CD14-positive monocyte (primary cell): Measurements from ENCODE around the gene ALOX5. TPM values are rescaled to one million over a fixed set of nuclear protein-coding genes. Genes with fewer than 3 reads are reported as not detected.

Experiments used
- DNase-seq, 3 donors: peaks; one replicate each; pipeline ENCODE4 v3.0.0-alpha.2; 2011 to 2022
- H2AFZ ChIP-seq: 2 replicates; pipeline ENCODE4 v1.6.0; 2012; ENCODE audit warnings: mild to moderate bottlenecking, low read depth, low read length, inconsistent platforms; ENCODE audit not compliant: insufficient read depth, poor library complexity, severe bottlenecking
- H3K27ac ChIP-seq, 2 donors: 1 replicate in 1 of 2; 2 replicates in 1 of 2; pipeline ENCODE4 v1.5.1; 2012 to 2013; ENCODE audit warnings: low read length in 2 of 2, control low read depth in 1 of 2, inconsistent platforms in 1 of 2, low read depth in 1 of 2, mild to moderate bottlenecking in 1 of 2
- H3K27me3 ChIP-seq, 2 donors: one replicate each; pipeline versions ENCODE4 v1.6.0 to v1.6.1; 2011 to 2013; ENCODE audit warnings: low read length in 2 of 2; ENCODE audit not compliant: control insufficient read depth in 2 of 2, insufficient read depth in 2 of 2
- H3K36me3 ChIP-seq, 2 donors: replicated peaks in 1 of 2; 1 replicate in 1 of 2; 2 replicates in 1 of 2; pipeline versions ENCODE4 v1.5.1 to v1.6.1; 2012 to 2013; ENCODE audit warnings: low read length in 2 of 2, control low read depth in 1 of 2, inconsistent platforms in 1 of 2, mild to moderate bottlenecking in 1 of 2; ENCODE audit not compliant: insufficient read depth in 2 of 2, control insufficient read depth in 1 of 2
- H3K4me1 ChIP-seq, 2 donors: 1 replicate in 1 of 2; 2 replicates in 1 of 2; pipeline versions ENCODE4 v1.5.1 to v1.6.1; 2012 to 2013; ENCODE audit warnings: low read length in 2 of 2, control low read depth in 1 of 2, inconsistent platforms in 1 of 2, mild to moderate bottlenecking in 1 of 2, moderate library complexity in 1 of 2; ENCODE audit not compliant: insufficient read depth in 2 of 2, control insufficient read depth in 1 of 2
- H3K4me2 ChIP-seq: replicated peaks from 2 replicates; pipeline ENCODE3; 2012; ENCODE audit warnings: low read length, moderate library complexity, mild to moderate bottlenecking; ENCODE audit not compliant: poor library complexity, severe bottlenecking; ENCODE audit errors: extremely low read depth
- H3K4me3 ChIP-seq, 3 experiments: fragments of 200-600 bp in 1 of 3; sonication (generic) in 1 of 3; replicated peaks in 1 of 3; 1 replicate in 2 of 3; 2 replicates in 1 of 3; pipeline ENCODE4 v1.5.1; 2011 to 2013; ENCODE audit warnings: low read length in 3 of 3, mild to moderate bottlenecking in 3 of 3, control low read depth in 2 of 3, low read depth in 2 of 3, inconsistent platforms in 1 of 3, moderate library complexity in 1 of 3
- H3K79me2 ChIP-seq: 2 replicates; pipeline ENCODE4 v1.6.0; 2012; ENCODE audit warnings: mild to moderate bottlenecking, control low read depth, inconsistent platforms, low read length, moderate library complexity; ENCODE audit not compliant: insufficient read depth
- H3K9ac ChIP-seq: 2 replicates; pipeline ENCODE4 v1.6.0; 2017; ENCODE audit warnings: low read length, mild to moderate bottlenecking; ENCODE audit not compliant: insufficient read depth, poor library complexity, severe bottlenecking
- H3K9me3 ChIP-seq, 2 donors: replicated peaks in 1 of 2; 1 replicate in 1 of 2; 2 replicates in 1 of 2; pipeline versions ENCODE4 v1.5.1 to v1.6.1; 2012 to 2013; ENCODE audit warnings: low read length in 2 of 2, control low read depth in 1 of 2; ENCODE audit not compliant: control insufficient read depth in 1 of 2, insufficient read depth in 1 of 2
- H4K20me1 ChIP-seq: 2 replicates; pipeline ENCODE4 v1.6.0; 2012; ENCODE audit warnings: mild to moderate bottlenecking, low read length, control low read depth, moderate library complexity; ENCODE audit not compliant: insufficient read depth
- H3K27ac Mint-ChIP-seq, 7 donors: one replicate each; pipeline ENCODE4 v1.8.0; 2020; ENCODE audit warnings: mild to moderate bottlenecking in 7 of 7, mixed read lengths in 7 of 7, moderate library complexity in 6 of 7, inconsistent platforms in 2 of 7
- H3K27me3 Mint-ChIP-seq, 3 donors: one replicate each; pipeline ENCODE4 v1.8.0; 2021 to 2022; ENCODE audit warnings: low read depth in 3 of 3, mild to moderate bottlenecking in 3 of 3, mixed read lengths in 3 of 3, moderate library complexity in 3 of 3, inconsistent platforms in 1 of 3
- H3K36me3 Mint-ChIP-seq, 2 donors: one replicate each; pipeline ENCODE4 v1.8.0; 2020; ENCODE audit warnings: mixed read lengths in 2 of 2, inconsistent platforms in 1 of 2, mild to moderate bottlenecking in 1 of 2
- H3K4me1 Mint-ChIP-seq: one replicate; pipeline ENCODE4 v1.8.0; 2020; ENCODE audit warnings: mild to moderate bottlenecking, mixed read lengths
- H3K4me3 Mint-ChIP-seq, 2 donors: one replicate each; pipeline ENCODE4 v1.8.0; 2020; ENCODE audit warnings: mild to moderate bottlenecking in 2 of 2, mixed read lengths in 2 of 2, moderate library complexity in 1 of 2
- H3K9me3 Mint-ChIP-seq, 7 donors: one replicate each; pipeline ENCODE4 v1.8.0; 2020 to 2022; ENCODE audit warnings: mixed read lengths in 7 of 7, mild to moderate bottlenecking in 6 of 7, moderate library complexity in 6 of 7, inconsistent platforms in 2 of 7
- CTCF ChIP-seq: fragments of 200-600 bp; IDR thresholded peaks from one replicate; pipeline ENCODE4 v1.8.0; 2022; ENCODE audit warnings: antibody characterized with exemption, mild to moderate bottlenecking
- WGBS: methylation state at CpG from one replicate; pipeline ENCODE4 v1.1.5; 2013; ENCODE audit warnings: missing lambda C conversion rate; ENCODE audit not compliant: insufficient coverage; 5-methylcytosine and 5-hydroxymethylcytosine counted together
- intact Hi-C, 2 donors: fragments of 100-400 bp; cut with micrococcal nuclease; formaldehyde crosslinking; loops; one replicate each; pipeline versions ENCODE4 v1.15.0 to v1.15.1; 2023
- polyA plus RNA-seq, 3 donors: library from polyadenylated mRNA; depleted of rRNA in 1 of 3; unstranded in 2 of 3; stranded (reverse) in 1 of 3; fragments of 300-500 nt in 2 of 3; fragments of >200 nt in 1 of 3; fragmentation: Illumina TruSeq in 2 of 3; gene quantifications; 1 replicate in 2 of 3; 2 replicates in 1 of 3; pipeline ENCODE4 v1.2.3, GENCODE V29; 2012 to 2021

Gene ALOX5
- polyA plus RNA-seq, 3 donors, result 223 to 918 (median 272) TPM

- no peak overlapping the region for H3K4me2 ChIP-seq
- H3K9me3 ChIP-seq, result no peaks in the 10 kb centered on the region
- peaks cover 35 to 53% of the 10 kb centered on the region in 2 donors for H3K4me1 ChIP-seq
- peaks cover 2 to 4% (median 4%) of the 10 kb centered on the region in 3 donors for H3K27me3 Mint-ChIP-seq
- TF ChIP-seq CTCF, result no peak
- H3K36me3 ChIP-seq, result no peaks in the 10 kb centered on the region
- H4K20me1 ChIP-seq, result no peaks in the 10 kb centered on the region
- no peak overlapping the region for H3K4me3 Mint-ChIP-seq
- H3K27ac Mint-ChIP-seq, result peak overlapping the region in 5 of 7 donors; percentile 28 to 76 (median 60)
- H3K9ac ChIP-seq, result no peak overlapping the region
- DNase-seq, result peak; percentile 47 to 76 (median 50)
- H3K27ac ChIP-seq, result peak overlapping the region in 1 of 2 donors; percentile 12
- H3K4me3 ChIP-seq, result no peak overlapping the region
- intact Hi-C loops, result loop anchor here (10.0 kb wide), 5 partner anchors 92 to 258 kb away; partner anchors contain the start of genes ALOX5 (in 1 of the 2), WASHC2C (in 1 of the 2) and ZFAND4 (in 1 of the 2)
- peaks cover 53% of the 10 kb centered on the region for H3K4me1 Mint-ChIP-seq
- H3K9me3 Mint-ChIP-seq, result peaks cover 0 to 2% (median 0%) of the 10 kb centered on the region in 7 donors
- H3K36me3 Mint-ChIP-seq, result peaks cover 5 to 8% of the 10 kb centered on the region in 2 donors
- 0% methylated on average over 2 of the region's 5 CpGs for WGBS
- H2AFZ ChIP-seq, result no peak overlapping the region
- peaks cover 3% of the 10 kb centered on the region for H3K79me2 ChIP-seq
- no peaks in the 10 kb centered on the region for H3K27me3 ChIP-seq
These were observed 92.8 kb downstream of the ALOX5 start for GRCh38 chr10:45466784-45467183.

GRCh38 chr10:45468079-45468478 lies 94.1 kb downstream of the ALOX5 start:
- Histone ChIP-seq H3K79me2 (peaks cover 3% of the 10 kb centered on the region), H3K36me3 (no peaks in the 10 kb centered on the region), H3K4me1 (peaks cover 25 to 40% of the 10 kb centered on the region in 2 donors), H2AFZ (no peak overlapping the region), H3K9me3 (no peaks in the 10 kb centered on the region), H3K9ac (no peak overlapping the region), H3K4me3 (no peak overlapping the region), H3K27me3 (no peaks in the 10 kb centered on the region), H3K4me2 (no peak overlapping the region), H4K20me1 (no peaks in the 10 kb centered on the region), H3K27ac (no peak overlapping the region)
- Mint-ChIP-seq H3K36me3 (peaks cover 5 to 8% of the 10 kb centered on the region in 2 donors), H3K27me3 (peaks cover 2 to 4% (median 4%) of the 10 kb centered on the region in 3 donors), H3K9me3 (peaks cover 0 to 2% (median 0%) of the 10 kb centered on the region in 7 donors), H3K4me1 (peaks cover 42% of the 10 kb centered on the region), H3K4me3 (no peak overlapping the region), H3K27ac (peak overlapping the region in 1 of 7 donors; percentile 19)
- 85% methylated on average over 4 of the region's 5 CpGs for WGBS
- DNase-seq, result no peak
- intact Hi-C loops, result loop anchor here (10.0 kb wide), 5 partner anchors 93 to 257 kb away; partner anchors contain the start of genes ALOX5 (in 1 of the 2), WASHC2C (in 1 of the 2) and ZFAND4 (in 1 of the 2)
- TF ChIP-seq CTCF, result no peak
